Endodermal cell (in vitro differentiated cells): ENCODE measurements around the gene ATP13A3. TPM values are rescaled to one million over a fixed set of nuclear protein-coding genes. Genes with fewer than 3 reads are reported as not detected.

Experiments used
- DNase-seq: peaks from one replicate; pipeline ENCODE4 v3.0.0-alpha.2; 2017
- H3K27ac ChIP-seq: 2 replicates; pipeline ENCODE4 v1.5.1; 2013; ENCODE audit warnings: mild to moderate bottlenecking, low read depth, low read length, moderate library complexity
- H3K27me3 ChIP-seq: 2 replicates; pipeline ENCODE4 v1.6.1; 2013; ENCODE audit warnings: mild to moderate bottlenecking, low read length, moderate library complexity; ENCODE audit not compliant: insufficient read depth, control insufficient read depth, poor library complexity, severe bottlenecking
- H3K36me3 ChIP-seq: 2 replicates; pipeline ENCODE4 v1.7.0; 2013; ENCODE audit warnings: mild to moderate bottlenecking, low read length, moderate library complexity; ENCODE audit not compliant: control insufficient read depth, insufficient read depth
- H3K4me1 ChIP-seq: one replicate; pipeline ENCODE4 v1.7.0; 2013; ENCODE audit warnings: low read length; ENCODE audit not compliant: control insufficient read depth, insufficient read depth
- H3K4me3 ChIP-seq: 2 replicates; pipeline ENCODE4 v1.5.1; 2013; ENCODE audit warnings: mild to moderate bottlenecking, low read length, moderate library complexity
- H3K9ac ChIP-seq: 2 replicates; pipeline ENCODE4 v1.6.1; 2013; ENCODE audit warnings: mild to moderate bottlenecking, low read length, moderate library complexity; ENCODE audit not compliant: poor library complexity, severe bottlenecking; ENCODE audit errors: extremely low read depth
- H3K9me3 ChIP-seq: 2 replicates; pipeline ENCODE4 v1.6.1; 2013; ENCODE audit warnings: mild to moderate bottlenecking, low read length, moderate library complexity; ENCODE audit not compliant: control insufficient read depth
- H3K27ac Mint-ChIP-seq: 2 replicates; pipeline ENCODE4 v1.8.0; 2020; ENCODE audit warnings: mixed read lengths
- H3K27me3 Mint-ChIP-seq: 2 replicates; pipeline ENCODE4 v1.8.0; 2021; ENCODE audit warnings: mild to moderate bottlenecking, mixed read lengths; ENCODE audit not compliant: insufficient read depth
- H3K36me3 Mint-ChIP-seq: 2 replicates; pipeline ENCODE4 v1.8.0; 2020; ENCODE audit warnings: low read depth, mixed read lengths
- H3K4me1 Mint-ChIP-seq: 2 replicates; pipeline ENCODE4 v1.8.0; 2020; ENCODE audit warnings: mixed read lengths
- H3K4me3 Mint-ChIP-seq: 2 replicates; pipeline ENCODE4 v1.8.0; 2020; ENCODE audit warnings: mild to moderate bottlenecking, moderate library complexity, mixed read lengths
- H3K9me3 Mint-ChIP-seq: 2 replicates; pipeline ENCODE4 v1.8.0; 2020; ENCODE audit warnings: mild to moderate bottlenecking, mixed read lengths
- CTCF ChIP-seq: fragments of 200-600 bp; sonication (generic); conservative IDR thresholded peaks from 2 replicates; pipeline ENCODE4 v1.5.0; 2021; ENCODE audit warnings: antibody characterized with exemption, mild to moderate bottlenecking
- WGBS, 2 experiments: methylation state at CpG; one replicate each; pipeline versions ENCODE4 v1.1.5 to v1.1.7; 2013; ENCODE audit warnings: missing lambda C conversion rate in 2 of 2, mixed read lengths in 1 of 2; ENCODE audit not compliant: insufficient coverage in 1 of 2, insufficient read length in 1 of 2; 5-methylcytosine and 5-hydroxymethylcytosine counted together
- total RNA-seq, 2 donors: library from RNA; stranded (reverse); fragmentation: NEBNext Ultra II Directional in 1 of 2; extraction: Animal tissue kit (Norgen Biotek cat#: 25700) in 1 of 2; gene quantifications; 2 replicates in 1 of 2; 3 replicates in 1 of 2; pipeline ENCODE4 v1.2.1, GENCODE V29; 2021

Gene ATP13A3
- total RNA-seq, 2 donors from 2014 or later, result 99.7 to 125 TPM

DNA sequence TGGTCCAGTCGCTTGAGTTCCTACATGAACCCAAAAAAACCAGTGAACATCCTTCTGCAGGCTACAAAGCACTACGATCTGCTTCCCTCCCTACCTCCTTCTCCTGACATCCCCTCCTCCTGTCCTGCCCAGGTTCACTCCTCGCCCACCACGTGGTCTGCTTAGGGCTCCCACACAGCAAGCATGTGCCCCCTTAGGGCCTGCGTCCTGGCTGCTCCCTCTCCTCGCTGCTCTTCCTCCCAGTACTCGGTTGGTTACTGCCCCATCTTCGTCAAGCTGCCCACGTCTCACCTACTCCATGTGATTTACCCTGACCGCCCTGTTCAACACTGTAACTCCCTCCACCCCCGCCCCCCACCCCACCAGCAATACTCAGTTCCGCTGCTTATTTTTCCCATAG is 20.8 kb upstream of the ATP13A3 start:
- Histone ChIP-seq H3K27me3 (no peaks in the 10 kb centered on the region), H3K27ac (no peak overlapping the region), H3K4me3 (no peak overlapping the region), H3K9ac (no peak overlapping the region), H3K9me3 (no peaks in the 10 kb centered on the region), H3K4me1 (peaks cover 2% of the 10 kb centered on the region), H3K36me3 (no peaks in the 10 kb centered on the region)
- H3K4me1 Mint-ChIP-seq, result peaks cover 15% of the 10 kb centered on the region
- no peak for TF ChIP-seq CTCF
- 88 to 93% methylated on average over 10 to 11 of the region's 12 CpGs for WGBS, 2 experiments
- H3K36me3 Mint-ChIP-seq, result no peaks in the 10 kb centered on the region
- no peak overlapping the region for H3K4me3 Mint-ChIP-seq
- H3K27me3 Mint-ChIP-seq, result no peaks in the 10 kb centered on the region
- H3K27ac Mint-ChIP-seq, result no peak overlapping the region
- DNase-seq, result no peak
- H3K9me3 Mint-ChIP-seq, result no peaks in the 10 kb centered on the region

DNA sequence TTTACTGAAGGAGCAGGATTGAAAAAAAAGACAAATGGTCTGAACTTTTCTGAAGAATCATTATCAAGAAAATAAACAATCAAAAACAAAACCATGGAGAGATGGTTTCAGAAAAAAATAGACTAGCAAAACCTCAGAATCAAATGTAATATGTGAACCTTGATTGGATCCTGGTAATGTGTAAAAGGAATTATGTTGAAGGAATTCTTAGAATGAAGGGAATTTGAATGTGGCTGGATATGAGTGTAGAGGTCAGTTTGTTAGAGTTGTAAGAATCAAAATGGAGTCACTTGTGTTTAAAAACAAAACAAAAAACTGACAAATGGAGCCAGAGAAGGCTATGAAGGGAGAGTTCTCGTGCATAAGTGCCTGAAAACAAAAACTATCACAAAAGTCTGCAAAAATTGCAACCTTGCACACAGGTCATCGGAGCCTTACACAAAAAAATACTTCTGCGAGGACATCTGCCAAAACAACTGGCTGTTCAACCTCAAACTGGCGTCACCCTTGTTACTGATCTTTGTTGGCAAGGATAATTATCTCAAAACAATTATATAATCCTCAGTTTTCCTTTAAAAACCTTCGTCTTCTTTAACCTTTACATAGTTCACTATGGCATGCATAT is 19.1 kb upstream of the ATP13A3 start:
- no peak overlapping the region for H3K27ac ChIP-seq
- H3K9me3 Mint-ChIP-seq, result peaks cover 4% of the 10 kb centered on the region
- no peaks in the 10 kb centered on the region for H3K9me3 ChIP-seq
- H3K27ac Mint-ChIP-seq, result no peak overlapping the region
- no peak overlapping the region for H3K9ac ChIP-seq
- DNase-seq, result no peak
- H3K4me3 ChIP-seq, result no peak overlapping the region
- H3K4me3 Mint-ChIP-seq, result no peak overlapping the region
- peaks cover 3% of the 10 kb centered on the region for H3K36me3 Mint-ChIP-seq
- H3K27me3 ChIP-seq, result no peaks in the 10 kb centered on the region
- no peaks in the 10 kb centered on the region for H3K27me3 Mint-ChIP-seq
- no peak for TF ChIP-seq CTCF
- WGBS, 2 experiments, result 95 to 97% methylated on average over 5 of the region's 5 CpGs
- H3K4me1 Mint-ChIP-seq, result peaks cover 15% of the 10 kb centered on the region
- H3K36me3 ChIP-seq, result no peaks in the 10 kb centered on the region
- peaks cover 2% of the 10 kb centered on the region for H3K4me1 ChIP-seq

GRCh38 chr3:194504861-194505260 is 18.1 kb upstream of the ATP13A3 start:
- H3K4me1 Mint-ChIP-seq, result peaks cover 15% of the 10 kb centered on the region
- Histone ChIP-seq H3K27ac (no peak overlapping the region), H3K36me3 (no peaks in the 10 kb centered on the region), H3K9ac (no peak overlapping the region), H3K9me3 (no peaks in the 10 kb centered on the region), H3K4me3 (no peak overlapping the region), H3K4me1 (peaks cover 2% of the 10 kb centered on the region), H3K27me3 (no peaks in the 10 kb centered on the region)
- H3K9me3 Mint-ChIP-seq, result peaks cover 4% of the 10 kb centered on the region
- H3K27me3 Mint-ChIP-seq, result no peaks in the 10 kb centered on the region
- H3K27ac Mint-ChIP-seq, result no peak overlapping the region
- 84 to 95% methylated on average over 3 to 7 of the region's 7 CpGs for WGBS, 2 experiments
- no peak for DNase-seq
- peaks cover 3% of the 10 kb centered on the region for H3K36me3 Mint-ChIP-seq
- no peak for TF ChIP-seq CTCF
- no peak overlapping the region for H3K4me3 Mint-ChIP-seq
